Muscle layer of colon (tissue), 2 donors: ENCODE results near the gene SLC36A4.
"Not testable (repeated sequence)": the region's sequence is repeated elsewhere in the genome, so short reads cannot be mapped to it uniquely, and the experiment has no call there.

Source experiments
- H3K27ac ChIP-seq: one replicate; pipeline ENCODE4 v1.7.0; 2013; ENCODE audit warnings: low read depth, mild to moderate bottlenecking, low read length, moderate library complexity
- H3K27me3 ChIP-seq, 2 donors: one replicate each; pipeline ENCODE4 v1.7.0; 2013; ENCODE audit warnings: low read length in 2 of 2, mild to moderate bottlenecking in 2 of 2; ENCODE audit not compliant: insufficient read depth in 2 of 2, control insufficient read depth in 1 of 2
- H3K36me3 ChIP-seq: one replicate; pipeline ENCODE4 v1.7.0; 2013; ENCODE audit warnings: mild to moderate bottlenecking, low read length; ENCODE audit not compliant: insufficient read depth
- H3K4me1 ChIP-seq: one replicate; pipeline ENCODE4 v1.7.0; 2013; ENCODE audit warnings: mild to moderate bottlenecking, low read length; ENCODE audit not compliant: insufficient read depth
- H3K4me3 ChIP-seq, 2 donors: one replicate each; pipeline ENCODE4 v1.7.0; 2013; ENCODE audit warnings: low read length in 2 of 2, low read depth in 1 of 2, mild to moderate bottlenecking in 1 of 2, moderate library complexity in 1 of 2
- H3K9ac ChIP-seq: one replicate; pipeline ENCODE4 v1.7.0; 2013; ENCODE audit warnings: low read length
- H3K9me3 ChIP-seq: one replicate; pipeline ENCODE4 v1.7.0; 2013; ENCODE audit warnings: mild to moderate bottlenecking, low read length
- donor health status: abdominal sarcoma.
- donor health status: Adenocarcinoma of cecum.

SLC36A4 gene

GRCh38 chr11:93117565-93117964 lies 80.2 kb downstream of the SLC36A4 start:
- Histone ChIP-seq H3K27ac (no peak overlapping the region), H3K4me1 (no peaks in the 10 kb centered on the region), H3K27me3 (no peaks in the 10 kb centered on the region), H3K36me3 (no peaks in the 10 kb centered on the region), H3K9me3 (no peaks in the 10 kb centered on the region), H3K9ac (no peak overlapping the region), H3K4me3 (no peak overlapping the region)

GRCh38 chr11:93116641-93117441 lies 81.0 kb downstream of the SLC36A4 start:
- Histone ChIP-seq H3K4me1 (no peaks in the 10 kb centered on the region), H3K4me3 (no peak overlapping the region), H3K36me3 (no peaks in the 10 kb centered on the region), H3K9me3 (no peaks in the 10 kb centered on the region), H3K27ac (no peak overlapping the region), H3K27me3 (no peaks in the 10 kb centered on the region), H3K9ac (no peak overlapping the region)

- Histone ChIP-seq H3K9ac (no peak overlapping the region), H3K4me3 (no peak overlapping the region), H3K4me1 (no peaks in the 10 kb centered on the region), H3K27ac (no peak overlapping the region), H3K27me3 (no peaks in the 10 kb centered on the region), H3K36me3 (no peaks in the 10 kb centered on the region), H3K9me3 (no peaks in the 10 kb centered on the region)
Measured at GRCh38 chr11:93114304-93114703, 83.5 kb downstream of the SLC36A4 start.

- Histone ChIP-seq H3K4me3 (no peak overlapping the region), H3K27ac (no peak overlapping the region), H3K9ac (no peak overlapping the region), H3K36me3 (no peaks in the 10 kb centered on the region), H3K27me3 (no peaks in the 10 kb centered on the region), H3K9me3 (no peaks in the 10 kb centered on the region), H3K4me1 (no peaks in the 10 kb centered on the region)
Measured at GRCh38 chr11:93113824-93114223, 84.0 kb downstream of the SLC36A4 start.

GRCh38 chr11:93111147-93111546 lies 86.6 kb downstream of the SLC36A4 start:
- not testable (repeated sequence) for H3K27ac ChIP-seq, H3K9me3 ChIP-seq, H3K27me3 ChIP-seq, H3K4me1 ChIP-seq, H3K9ac ChIP-seq, H3K36me3 ChIP-seq, H3K4me3 ChIP-seq

- Histone ChIP-seq H3K36me3 (no peaks in the 10 kb centered on the region), H3K27ac (no peak overlapping the region), H3K9ac (no peak overlapping the region), H3K9me3 (no peaks in the 10 kb centered on the region), H3K27me3 (no peaks in the 10 kb centered on the region), H3K4me1 (no peaks in the 10 kb centered on the region), H3K4me3 (no peak overlapping the region)
Measured at GRCh38 chr11:93100211-93100610, 97.6 kb downstream of the SLC36A4 start.

- H3K9ac ChIP-seq: no peak overlapping the region
- no peaks in the 10 kb centered on the region for H3K27me3 ChIP-seq
Measured at GRCh38 chr11:93099806-93100205, 98.0 kb downstream of the SLC36A4 start.

More at GRCh38 chr11:93099806-93100205, 98.0 kb downstream of the SLC36A4 start:
- Histone ChIP-seq H3K9me3 (no peaks in the 10 kb centered on the region), H3K4me3 (no peak overlapping the region), H3K27ac (no peak overlapping the region), H3K4me1 (no peaks in the 10 kb centered on the region), H3K36me3 (no peaks in the 10 kb centered on the region)
